Neural cell (in vitro differentiated cells): ENCODE measurements around the gene UACA. TPM values are rescaled to one million over a fixed set of nuclear protein-coding genes. Genes with fewer than 3 reads are reported as not detected.

ENCODE experiments used
- H2AFZ ChIP-seq: fragments of 200-600, 300-800 bp; sonication (generic), shearing (Covaris generic); 2 replicates; pipeline ENCODE4 v1.6.0; 2014; ENCODE audit warnings: low read depth, mild to moderate bottlenecking, antibody characterized with exemption, low read length, moderate library complexity
- H3F3A ChIP-seq: fragments of 200-600 bp; shearing (Covaris generic); 2 replicates; pipeline ENCODE4 v1.6.1; 2016; ENCODE audit warnings: mild to moderate bottlenecking, moderate library complexity, mixed read lengths, antibody characterized with exemption, low read length; ENCODE audit not compliant: insufficient read depth, poor library complexity, severe bottlenecking
- H3K27ac ChIP-seq: fragments of 200-600, 300-800 bp; sonication (generic), shearing (Covaris generic); 2 replicates; pipeline ENCODE4 v1.5.1; 2014; ENCODE audit warnings: mild to moderate bottlenecking, low read length, moderate library complexity
- H3K27me3 ChIP-seq: fragments of 300-800, 200-600 bp; sonication (generic), shearing (Covaris generic); 2 replicates; pipeline ENCODE4 v1.6.0; 2014; ENCODE audit warnings: mild to moderate bottlenecking, low read depth, low read length, moderate library complexity; ENCODE audit not compliant: insufficient read depth
- H3K36me3 ChIP-seq: fragments of 300-800, 200-600 bp; sonication (generic), shearing (Covaris generic); 2 replicates; pipeline ENCODE4 v1.5.1; 2014; ENCODE audit warnings: mild to moderate bottlenecking, antibody characterized with exemption, low read length, moderate library complexity; ENCODE audit not compliant: insufficient read depth
- H3K4me2 ChIP-seq: fragments of 300-800, 200-600 bp; sonication (generic), shearing (Covaris generic); 2 replicates; pipeline ENCODE4 v1.6.0; 2014; ENCODE audit warnings: mild to moderate bottlenecking, low read length
- H3K4me3 ChIP-seq: fragments of 300-800, 200-600 bp; sonication (generic), shearing (Covaris generic); 2 replicates; pipeline ENCODE4 v1.5.1; 2014; ENCODE audit warnings: mild to moderate bottlenecking, low read length, moderate library complexity
- H3K79me2 ChIP-seq: fragments of 200-600 bp; shearing (Covaris generic); replicated peaks from 2 replicates; pipeline ENCODE4 v1.6.0; 2014; ENCODE audit warnings: mild to moderate bottlenecking, low read length, moderate library complexity; ENCODE audit not compliant: insufficient read depth
- H3K9ac ChIP-seq: fragments of 300-800, 200-600 bp; sonication (generic), shearing (Covaris generic); 2 replicates; pipeline ENCODE4 v1.6.1; 2016; ENCODE audit warnings: mild to moderate bottlenecking, low read length, mixed read lengths
- H3K9me2 ChIP-seq: fragments of 200-600 bp; shearing (Covaris generic); 2 replicates; pipeline ENCODE4 v1.6.1; 2016; ENCODE audit warnings: mild to moderate bottlenecking, low read length, mixed read lengths; ENCODE audit not compliant: insufficient read depth
- H3K9me3 ChIP-seq: fragments of 200-600, 300-800 bp; sonication (generic), shearing (Covaris generic); 2 replicates; pipeline ENCODE4 v1.6.1; 2016; ENCODE audit warnings: mild to moderate bottlenecking, mixed run types, low read length, moderate library complexity, mixed read lengths
- H4K20me1 ChIP-seq: fragments of 200-600 bp; shearing (Covaris generic); 2 replicates; pipeline ENCODE4 v1.6.1; 2016; ENCODE audit warnings: mild to moderate bottlenecking, mixed run types; ENCODE audit not compliant: insufficient read depth
- CTCF ChIP-seq: fragments of 450-650 bp; IDR thresholded peaks from 2 replicates; pipeline ENCODE4 v1.5.1; 2014; ENCODE audit warnings: antibody characterized with exemption, mild to moderate bottlenecking, moderate library complexity; ENCODE audit not compliant: poor library complexity, severe bottlenecking
- EP300 ChIP-seq: fragments of 450-650 bp; conservative IDR thresholded peaks from 2 replicates; pipeline ENCODE4 v1.6.1; 2014; ENCODE audit warnings: antibody characterized with exemption, mild to moderate bottlenecking, moderate library complexity; ENCODE audit not compliant: poor library complexity, severe bottlenecking
- EZH2 ChIP-seq: fragments of 200-600, 300-800 bp; shearing (Covaris generic), sonication (generic); IDR thresholded peaks from 2 replicates; pipeline ENCODE4 v1.6.1; 2014; ENCODE audit warnings: antibody characterized with exemption, low read length, borderline replicate concordance, mild to moderate bottlenecking; ENCODE audit not compliant: insufficient read depth, poor library complexity, severe bottlenecking
- MXI1 ChIP-seq: fragments of 450-650 bp; conservative IDR thresholded peaks from 2 replicates; pipeline ENCODE4 v1.6.1; 2014; ENCODE audit warnings: antibody characterized with exemption, mild to moderate bottlenecking; ENCODE audit not compliant: poor library complexity, severe bottlenecking
- POLR2AphosphoS5 ChIP-seq: IDR thresholded peaks from 2 replicates; pipeline ENCODE4 v1.6.1; 2012
- RAD21 ChIP-seq: fragments of 450-650 bp; conservative IDR thresholded peaks from 2 replicates; pipeline ENCODE4 v1.6.1; 2014; ENCODE audit warnings: antibody characterized with exemption, mild to moderate bottlenecking, moderate library complexity
- REST ChIP-seq: IDR thresholded peaks from 2 replicates; pipeline ENCODE4 v1.6.1; 2012; ENCODE audit warnings: borderline replicate concordance
- SMC3 ChIP-seq: fragments of 450-650 bp; conservative IDR thresholded peaks from 2 replicates; pipeline ENCODE4 v1.6.1; 2014; ENCODE audit warnings: antibody characterized with exemption, mild to moderate bottlenecking, moderate library complexity; ENCODE audit not compliant: poor library complexity
- TAF1 ChIP-seq: IDR thresholded peaks from 2 replicates; pipeline ENCODE4 v1.6.1; 2012; ENCODE audit warnings: low read depth
- polyA plus RNA-seq: library from polyadenylated mRNA; depleted of rRNA; stranded (reverse); fragments of >200 nt; gene quantifications from 2 replicates; pipeline ENCODE4 v1.2.3, GENCODE V29; 2014

Gene UACA
- polyA plus RNA-seq, 1 donor from 2014 or later: 0.10 TPM

- no peak for TF ChIP-seq TAF1
- TF ChIP-seq EP300: no peak
- TF ChIP-seq RAD21: no peak
- TF ChIP-seq REST: no peak
- TF ChIP-seq MXI1: no peak
- Histone ChIP-seq H2AFZ (no peak overlapping the region), H3K9ac (no peak overlapping the region), H3K79me2 (no peaks in the 10 kb centered on the region), H3F3A (no peaks in the 10 kb centered on the region), H3K9me2 (no peaks in the 10 kb centered on the region), H3K4me2 (no peak overlapping the region), H3K27me3 (peaks cover 22% of the 10 kb centered on the region), H3K36me3 (no peaks in the 10 kb centered on the region), H4K20me1 (no peaks in the 10 kb centered on the region), H3K27ac (no peak overlapping the region), H3K9me3 (no peaks in the 10 kb centered on the region), H3K4me3 (peak overlapping the region; percentile 80)
These were observed 1.4 kb downstream of the UACA start for GRCh38 chr15:70761931-70762468.

DNA sequence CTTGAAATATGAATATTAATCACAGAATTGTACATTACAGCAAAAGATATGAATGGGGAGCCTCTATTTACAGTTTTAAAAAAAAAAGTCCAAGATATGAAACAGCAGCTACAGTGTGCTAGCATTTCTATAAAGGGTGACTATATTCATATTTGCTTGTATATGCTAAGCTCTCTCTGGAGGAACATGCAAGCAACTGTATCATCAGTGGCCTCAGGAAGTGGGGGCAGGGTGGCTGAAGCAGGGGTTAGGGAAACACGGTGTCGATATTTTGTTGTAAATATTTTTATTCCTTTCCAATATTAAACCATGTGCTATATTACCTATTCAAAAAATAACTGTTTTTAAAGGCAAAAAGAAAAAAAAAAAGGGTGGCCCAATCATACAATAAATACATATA, 2.3 kb downstream of the UACA start:
- no peak overlapping the region for H3K4me3 ChIP-seq
- no peak overlapping the region for H2AFZ ChIP-seq
- no peaks in the 10 kb centered on the region for H3K9me2 ChIP-seq
- H3K36me3 ChIP-seq: no peaks in the 10 kb centered on the region
- H4K20me1 ChIP-seq: no peaks in the 10 kb centered on the region
- no peak overlapping the region for H3K27ac ChIP-seq
- H3F3A ChIP-seq: no peaks in the 10 kb centered on the region
- no peaks in the 10 kb centered on the region for H3K9me3 ChIP-seq
- no peaks in the 10 kb centered on the region for H3K79me2 ChIP-seq
- no peak overlapping the region for H3K9ac ChIP-seq
- H3K27me3 ChIP-seq: peaks cover 22% of the 10 kb centered on the region
- no peak for TF ChIP-seq EZH2
- TF ChIP-seq RAD21: no peak
- TF ChIP-seq POLR2AphosphoS5: no peak
- H3K4me2 ChIP-seq: no peak overlapping the region

DNA sequence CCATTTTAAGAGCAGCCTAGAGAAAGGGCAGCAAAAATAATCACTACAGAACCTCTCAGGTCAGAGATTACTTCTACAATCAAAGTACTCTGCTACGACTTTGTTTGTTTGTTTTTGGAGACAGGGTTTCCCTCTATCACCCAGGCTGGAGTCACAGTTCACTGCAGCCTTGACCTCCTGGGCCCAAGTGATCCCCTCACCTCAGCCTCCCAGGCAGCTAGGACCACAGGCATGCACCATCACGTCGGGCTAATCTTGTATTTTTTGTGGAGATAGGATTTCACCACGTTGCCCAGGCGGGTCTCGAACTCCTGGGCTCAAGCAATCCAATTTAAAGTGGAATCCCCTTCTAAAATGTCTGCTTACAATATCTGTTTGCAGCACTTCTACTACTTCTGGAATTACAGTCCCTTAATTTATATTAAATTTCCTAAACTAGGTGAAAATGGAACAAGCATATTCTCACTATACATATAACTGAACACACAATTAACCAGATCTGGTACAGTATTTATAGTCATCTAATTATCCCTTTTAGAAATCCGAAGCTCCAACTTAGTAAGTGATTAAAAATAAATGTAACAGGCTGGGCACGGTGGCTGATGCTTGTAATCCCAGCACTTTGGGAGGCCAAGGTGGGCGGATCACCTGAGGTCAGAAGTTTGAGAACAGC, 4.4 kb downstream of the UACA start:
- H3K9me3 ChIP-seq: no peaks in the 10 kb centered on the region
- no peaks in the 10 kb centered on the region for H3K36me3 ChIP-seq
- TF ChIP-seq POLR2AphosphoS5 (no peak), MXI1 (no peak), CTCF (no peak), TAF1 (no peak), EP300 (no peak), RAD21 (no peak), EZH2 (no peak), REST (no peak), SMC3 (no peak)
- no peaks in the 10 kb centered on the region for H3K9me2 ChIP-seq
- H3K27me3 ChIP-seq: peaks cover 22% of the 10 kb centered on the region
- no peak overlapping the region for H3K4me3 ChIP-seq
- H3K9ac ChIP-seq: no peak overlapping the region
- H3K4me2 ChIP-seq: no peak overlapping the region
- no peaks in the 10 kb centered on the region for H3K79me2 ChIP-seq
- H4K20me1 ChIP-seq: no peaks in the 10 kb centered on the region
- H2AFZ ChIP-seq: no peak overlapping the region
- H3K27ac ChIP-seq: no peak overlapping the region
- H3F3A ChIP-seq: no peaks in the 10 kb centered on the region
